ENCODE results near the gene OAT.

Gene OAT

DNA sequence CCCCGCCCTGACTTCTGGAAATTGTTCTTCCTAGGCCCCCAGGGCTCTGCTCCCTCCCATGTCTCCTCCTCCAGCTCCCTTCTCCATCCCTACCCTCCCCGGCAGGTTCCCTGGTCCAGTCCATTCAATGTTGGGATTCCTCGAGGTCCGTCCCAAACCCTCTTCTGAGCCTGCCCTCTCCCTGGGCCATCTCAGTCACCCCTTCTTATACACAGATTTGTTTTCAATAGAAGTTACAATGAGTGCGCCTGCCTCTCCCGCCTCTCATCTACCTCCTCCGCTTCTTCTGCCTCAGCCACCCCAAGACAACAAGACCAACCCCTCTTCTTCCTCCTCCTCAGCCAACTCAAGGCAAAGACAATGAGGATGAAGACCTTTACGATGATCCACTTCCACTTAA is 67.9 kb downstream of the OAT start:
- no peak for DNase-seq

DNA sequence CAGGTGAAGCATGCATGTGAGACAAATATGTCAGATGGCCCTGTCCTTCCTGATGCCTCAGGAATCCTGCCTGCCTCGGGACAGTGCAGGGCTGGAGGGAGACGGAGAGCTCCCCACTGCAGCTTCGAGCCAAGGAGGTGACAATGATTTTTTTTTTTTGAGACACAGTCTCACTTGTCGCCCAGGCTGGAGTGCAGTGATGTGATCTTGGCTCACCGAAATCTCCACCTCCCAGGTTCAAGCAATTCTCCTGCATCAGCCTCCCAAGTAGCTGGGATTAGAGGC is 68.8 kb downstream of the OAT start:
- DNase-seq = no peak

DNA sequence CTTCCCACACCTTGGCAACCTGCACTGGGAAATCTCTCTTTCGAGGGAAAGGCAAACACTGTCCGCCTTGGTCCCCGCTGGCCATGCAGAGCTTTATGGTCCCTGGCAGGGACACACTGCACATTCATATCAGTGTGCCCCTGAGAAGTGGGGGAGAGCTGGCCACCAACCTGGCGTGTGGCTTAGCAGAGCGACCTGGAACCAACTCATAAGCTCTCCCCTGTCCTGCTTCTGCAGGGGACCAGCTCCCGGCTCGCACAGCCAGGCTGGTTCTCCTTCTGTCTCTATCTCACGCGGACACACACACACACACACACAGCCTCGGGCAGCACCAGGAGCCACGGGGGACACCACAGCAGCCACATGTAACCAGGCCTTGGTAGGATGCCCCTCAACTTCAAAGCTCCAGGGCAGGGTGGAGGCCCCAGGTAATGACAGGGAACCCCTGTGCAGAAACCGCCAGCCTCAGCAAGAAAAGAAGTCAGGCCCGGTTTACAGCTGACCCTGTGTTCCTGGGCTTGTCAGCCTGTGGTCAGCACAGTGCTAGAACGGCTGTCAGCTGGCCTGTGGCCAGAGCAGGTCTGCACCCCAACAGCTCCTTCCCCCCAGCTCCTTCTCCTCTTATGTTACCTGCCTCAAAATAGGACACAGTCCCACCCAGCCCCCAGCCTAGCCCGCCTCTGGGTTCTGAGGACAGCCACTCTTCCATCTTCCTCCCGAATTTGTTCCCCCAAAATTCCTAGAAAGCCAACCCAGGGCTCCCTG is 69.3 kb downstream of the OAT start:
- DNase-seq = no peak

DNA sequence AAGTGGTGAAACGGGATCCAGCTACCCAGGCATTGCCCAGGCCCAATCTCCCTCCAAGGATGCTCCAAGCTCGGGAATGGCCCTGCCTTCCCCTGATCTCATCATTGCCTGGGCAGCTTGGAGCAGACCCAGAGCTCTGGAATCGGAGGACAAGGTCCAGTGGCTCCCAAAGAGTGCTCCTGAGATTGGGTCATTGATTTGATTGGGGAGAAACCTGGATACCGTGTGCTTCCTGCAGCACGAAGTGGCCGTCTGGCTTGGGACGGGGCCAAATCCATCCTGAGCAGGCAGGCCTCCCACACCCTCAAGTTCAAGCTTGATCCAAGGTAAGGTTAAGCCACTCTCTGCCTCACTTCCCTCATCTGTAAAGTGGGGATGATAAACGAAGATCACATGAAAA is 69.9 kb downstream of the OAT start:
- no peak for DNase-seq

DNA sequence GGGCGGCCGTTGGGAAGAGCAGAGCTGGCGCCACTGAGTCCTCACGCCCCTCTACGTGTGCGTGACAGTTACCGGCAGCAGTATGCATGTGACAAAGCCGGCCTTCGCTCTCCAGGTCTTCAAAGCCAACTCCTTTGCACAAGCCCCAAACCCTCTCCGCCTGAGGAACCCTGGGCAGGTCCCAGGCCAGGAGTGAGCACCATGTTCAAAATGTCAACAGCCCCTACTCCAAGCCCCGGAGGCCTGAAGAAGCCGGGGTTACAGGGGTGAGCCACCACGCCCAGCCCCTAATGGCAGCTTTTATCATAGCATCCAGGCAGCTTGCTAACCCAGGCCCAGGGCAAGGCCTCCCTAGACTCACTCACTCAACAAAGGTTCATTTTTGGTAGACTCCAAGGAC is 70.8 kb downstream of the OAT start:
- DNase-seq = no peak
